NCI-H82 treated with DMSO at 0.1 percent for 48 hours (cell line): Measurements from ENCODE around the gene TNNC1.

Experiments
- DNase-seq: peaks from one replicate; lab custom pipeline; 2025; ENCODE audit not compliant: unreplicated experiment; lab: John Stamatoyannopoulos, UW

The TNNC1 gene

DNA sequence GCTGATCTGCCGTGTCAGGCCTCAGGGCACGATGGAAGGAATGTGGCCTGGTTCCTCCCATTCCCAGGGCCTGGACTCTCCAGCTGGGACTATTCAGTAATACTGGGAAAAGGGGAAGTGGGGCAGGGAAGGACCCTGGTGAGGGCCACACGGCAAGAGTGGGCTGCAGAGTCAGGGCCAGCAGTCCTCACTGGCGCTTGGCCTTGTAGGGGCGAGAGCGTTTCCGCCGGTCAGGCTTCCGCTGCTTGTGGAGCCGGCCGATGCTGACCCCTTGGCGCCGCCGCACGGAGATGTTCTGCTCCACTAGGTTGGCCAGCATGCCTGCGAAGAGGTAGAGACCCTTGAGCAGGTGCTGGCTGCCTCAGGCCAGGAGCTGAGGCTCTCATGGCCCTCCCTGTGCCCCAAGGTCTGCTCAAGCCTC, 51.7 kb downstream of the TNNC1 start:
- DNase-seq: no peak

DNA sequence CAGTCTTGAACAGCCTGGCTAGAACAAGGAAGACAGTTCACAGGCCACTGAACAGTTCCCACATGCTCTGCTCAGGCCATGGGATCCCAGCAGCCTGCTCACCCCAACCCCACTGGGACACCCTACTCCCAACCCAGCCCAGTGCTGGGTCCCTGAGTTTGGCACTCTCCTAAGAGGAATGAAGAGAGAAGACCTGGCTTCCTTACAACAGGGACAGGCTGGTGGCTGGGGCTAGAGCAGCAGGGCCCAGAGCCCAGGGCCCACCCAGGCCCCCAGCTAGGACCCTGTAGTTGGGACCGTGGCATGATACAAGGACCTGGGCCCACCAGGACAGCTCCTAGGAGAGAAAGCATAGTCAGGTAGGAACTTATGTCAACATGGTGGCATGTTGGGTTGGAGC, 52.3 kb downstream of the TNNC1 start:
- no peak for DNase-seq
